ENCODE measurements around the gene CRMP1.

GRCh38 chr4:5851637-5852301 is 41.1 kb downstream of the CRMP1 start:
- TF ChIP-seq POLR2A (IDR thresholded peaks at IDR 0.05; ENCODE audit: low read length): no peak
- no peak for TF ChIP-seq GATA1 (IDR thresholded peaks at IDR 0.05; ENCODE audit: low read depth, low read length)

All from erythroblast (primary cell).